Urothelium cell line (cell line): ENCODE data around the gene SYNRG.

ENCODE experiments used
- DNase-seq: peaks from one replicate; pipeline ENCODE4 v3.0.0; 2011; ENCODE audit warnings: low spot score, mixed read lengths
- FAIRE-seq: peaks from 2 replicates; lab custom pipeline; 2011; peaks lifted over from hg19 to GRCh38; lab: Jason Lieb, UNC

The SYNRG gene

GRCh38 chr17:37503148-37503547 is 106.1 kb downstream of the SYNRG start:
- DNase-seq, result no peak
- FAIRE-seq, result no peak

- no peak for FAIRE-seq
- no peak for DNase-seq
Observed at GRCh38 chr17:37502009-37502936, 106.9 kb downstream of the SYNRG start.

GRCh38 chr17:37500378-37500777 is 108.8 kb downstream of the SYNRG start:
- DNase-seq (no peak), FAIRE-seq (no peak)

- FAIRE-seq, result no peak
Observed at GRCh38 chr17:37494971-37495370, 114.2 kb downstream of the SYNRG start.

GRCh38 chr17:37494401-37494831 is 114.8 kb downstream of the SYNRG start:
- no peak for FAIRE-seq
- DNase-seq, result no peak

More at GRCh38 chr17:37494971-37495370, 114.2 kb downstream of the SYNRG start:
- no peak for DNase-seq

- DNase-seq (peak; percentile 33), FAIRE-seq (no peak)
Observed at GRCh38 chr17:37493249-37494027, 115.8 kb downstream of the SYNRG start.

- DNase-seq, result no peak
- FAIRE-seq, result no peak
Observed at GRCh38 chr17:37492167-37492566, 117.1 kb downstream of the SYNRG start.

- peak; percentile 86 for DNase-seq
- no peak for FAIRE-seq
Observed at GRCh38 chr17:37490638-37491614, 118.3 kb downstream of the SYNRG start.

- no peak for FAIRE-seq
- peak; percentile 49 for DNase-seq
Observed at GRCh38 chr17:37490022-37490587, 119.1 kb downstream of the SYNRG start.

GRCh38 chr17:37489197-37490001 is 119.8 kb downstream of the SYNRG start, which contains the start of gene DUSP14:
TSS of gene DUSP14 (plus strand) at chr17:37489891. CDS start at chr17:37512273, 22,382 bp downstream.
- FAIRE-seq (no peak), DNase-seq (peak; percentile 96)

GRCh38 chr17:37488607-37489196 is 120.5 kb downstream of the SYNRG start:
- FAIRE-seq (no peak), DNase-seq (peak; percentile 86)

GRCh38 chr17:37488009-37488604 is 121.1 kb downstream of the SYNRG start:
- FAIRE-seq, result no peak
- DNase-seq, result peak; percentile 71

- DNase-seq (no peak), FAIRE-seq (no peak)
Observed at GRCh38 chr17:37485938-37486570, 123.2 kb downstream of the SYNRG start.

- FAIRE-seq, result no peak
- DNase-seq, result no peak
Observed at GRCh38 chr17:37483311-37484039, 125.7 kb downstream of the SYNRG start.

- DNase-seq (no peak), FAIRE-seq (no peak)
Observed at GRCh38 chr17:37481001-37481665, 128.1 kb downstream of the SYNRG start.

- FAIRE-seq, result no peak
- no peak for DNase-seq
Observed at GRCh38 chr17:37480427-37480826, 128.8 kb downstream of the SYNRG start.

- DNase-seq (no peak), FAIRE-seq (no peak)
Observed at GRCh38 chr17:37479025-37479424, 130.2 kb downstream of the SYNRG start.
